H9 (cell line): ENCODE data around the gene TNIK. TPM values are rescaled to one million over a fixed set of nuclear protein-coding genes. Genes with fewer than 3 reads are reported as not detected.

Experiments
- DNase-seq: peaks from one replicate; pipeline ENCODE4 v3.0.0-alpha.2; 2017
- H2AFZ ChIP-seq: one replicate; pipeline ENCODE4 v1.6.1; 2013; ENCODE audit warnings: mild to moderate bottlenecking, low read length, control low read depth, moderate library complexity
- H2AK5ac ChIP-seq: 2 replicates; pipeline ENCODE4 v1.6.1; 2013; ENCODE audit warnings: low read length, control low read depth, mixed read lengths; ENCODE audit not compliant: insufficient read length
- H2BK120ac ChIP-seq: one replicate; pipeline ENCODE4 v1.6.1; 2013; ENCODE audit warnings: low read depth, mild to moderate bottlenecking, low read length, control low read depth, inconsistent platforms; ENCODE audit not compliant: poor library complexity, severe bottlenecking
- H2BK12ac ChIP-seq: 2 replicates; pipeline ENCODE4 v1.6.1; 2013; ENCODE audit warnings: low read length, control low read depth, mixed read lengths, low read depth; ENCODE audit not compliant: insufficient read length
- H2BK15ac ChIP-seq: 2 replicates; pipeline ENCODE4 v1.6.1; 2013; ENCODE audit warnings: low read depth, low read length, control low read depth
- H2BK20ac ChIP-seq: one replicate; pipeline ENCODE4 v1.6.1; 2013; ENCODE audit warnings: low read depth, mild to moderate bottlenecking, low read length, control low read depth, inconsistent platforms; ENCODE audit not compliant: poor library complexity, severe bottlenecking
- H2BK5ac ChIP-seq: 2 replicates; pipeline ENCODE4 v1.6.1; 2013; ENCODE audit warnings: low read length, control low read depth, mixed read lengths; ENCODE audit not compliant: insufficient read length
- H3K14ac ChIP-seq: 2 replicates; pipeline ENCODE4 v1.6.1; 2013; ENCODE audit warnings: low read length, control low read depth; ENCODE audit not compliant: insufficient read depth
- H3K18ac ChIP-seq: 2 replicates; pipeline ENCODE4 v1.6.1; 2013; ENCODE audit warnings: low read depth, mild to moderate bottlenecking, mixed read lengths, low read length, control low read depth; ENCODE audit not compliant: insufficient read length
- H3K23ac ChIP-seq: 2 replicates; pipeline ENCODE4 v1.6.1; 2013; ENCODE audit warnings: low read length, control low read depth, mixed read lengths, low read depth; ENCODE audit not compliant: insufficient read length
- H3K23me2 ChIP-seq: 2 replicates; pipeline ENCODE4 v1.6.1; 2013; ENCODE audit warnings: low read depth, mild to moderate bottlenecking, mixed read lengths, low read length, control low read depth; ENCODE audit not compliant: insufficient read length, poor library complexity, severe bottlenecking
- H3K27ac ChIP-seq: 2 replicates; pipeline ENCODE4 v1.5.1; 2013; ENCODE audit warnings: low read length, control low read depth, mixed read lengths, low read depth; ENCODE audit not compliant: insufficient read length
- H3K27me3 ChIP-seq: 2 replicates; pipeline ENCODE4 v1.6.1; 2013; ENCODE audit warnings: low read length, control low read depth, inconsistent platforms; ENCODE audit not compliant: insufficient read depth
- H3K4ac ChIP-seq: 2 replicates; pipeline ENCODE4 v1.6.1; 2013; ENCODE audit warnings: low read depth, mild to moderate bottlenecking, control low read depth, inconsistent platforms, low read length, moderate library complexity
- H3K4me1 ChIP-seq: 2 replicates; pipeline ENCODE4 v1.6.1; 2013; ENCODE audit warnings: low read length, control low read depth, inconsistent platforms; ENCODE audit not compliant: insufficient read depth
- H3K4me2 ChIP-seq: 2 replicates; pipeline ENCODE4 v1.6.1; 2013; ENCODE audit warnings: low read length, control low read depth, mixed read lengths; ENCODE audit not compliant: insufficient read length, insufficient read depth
- H3K56ac ChIP-seq: 2 replicates; pipeline ENCODE4 v1.6.1; 2013; ENCODE audit warnings: low read depth, mild to moderate bottlenecking, mixed read lengths, low read length, control low read depth; ENCODE audit not compliant: insufficient read length
- H3K79me1 ChIP-seq: 2 replicates; pipeline ENCODE4 v1.6.1; 2013; ENCODE audit warnings: low read depth, mild to moderate bottlenecking, moderate library complexity, low read length, control low read depth, inconsistent platforms; ENCODE audit not compliant: insufficient read depth, poor library complexity, severe bottlenecking
- H3K79me2 ChIP-seq: 2 replicates; pipeline ENCODE4 v1.6.1; 2013; ENCODE audit warnings: low read length, control low read depth, inconsistent platforms; ENCODE audit not compliant: insufficient read depth
- H3K9ac ChIP-seq: 2 replicates; pipeline ENCODE4 v1.6.1; 2013; ENCODE audit warnings: low read length, control low read depth, mixed read lengths; ENCODE audit not compliant: insufficient read length; ENCODE audit errors: extremely low read depth
- H3K9me3 ChIP-seq: one replicate; pipeline ENCODE4 v1.6.1; 2013; ENCODE audit warnings: low read depth, low read length, inconsistent platforms; ENCODE audit not compliant: control insufficient read depth
- H3T11ph ChIP-seq: one replicate; pipeline ENCODE4 v1.6.1; 2013; ENCODE audit warnings: mild to moderate bottlenecking, low read length, control low read depth, inconsistent platforms
- H4K20me1 ChIP-seq: one replicate; pipeline ENCODE4 v1.6.1; 2013; ENCODE audit not compliant: control insufficient read depth, insufficient read length, insufficient read depth
- H4K5ac ChIP-seq: 2 replicates; pipeline ENCODE4 v1.6.1; 2013; ENCODE audit warnings: low read depth, mild to moderate bottlenecking, mixed read lengths, low read length, control low read depth; ENCODE audit not compliant: insufficient read length
- H4K8ac ChIP-seq: replicated peaks from 2 replicates; pipeline ENCODE4 v1.6.1; 2013; ENCODE audit warnings: low read length, control low read depth, mixed read lengths, low read depth; ENCODE audit not compliant: insufficient read length
- H4K91ac ChIP-seq: 2 replicates; pipeline ENCODE4 v1.6.1; 2013; ENCODE audit warnings: low read depth, mild to moderate bottlenecking, moderate library complexity, mixed read lengths, low read length, control low read depth; ENCODE audit not compliant: insufficient read length
- H3K27ac Mint-ChIP-seq, 3 experiments: 2 replicates in 2 of 3; 3 replicates in 1 of 3; pipeline ENCODE4 v1.8.0; 2020 to 2021; ENCODE audit warnings: mixed read lengths in 3 of 3, mild to moderate bottlenecking in 1 of 3, moderate library complexity in 1 of 3
- H3K27me3 Mint-ChIP-seq: 2 replicates; pipeline ENCODE4 v1.8.0; 2021; ENCODE audit warnings: low read depth, mild to moderate bottlenecking, moderate library complexity, mixed read lengths
- H3K36me3 Mint-ChIP-seq, 3 experiments: 2 replicates in 2 of 3; 3 replicates in 1 of 3; pipeline ENCODE4 v1.8.0; 2020 to 2021; ENCODE audit warnings: low read depth in 3 of 3, mixed read lengths in 3 of 3; ENCODE audit not compliant: insufficient read depth in 1 of 3
- H3K4me1 Mint-ChIP-seq, 2 experiments: 2 replicates each; pipeline ENCODE4 v1.8.0; 2020; ENCODE audit warnings: mixed read lengths in 2 of 2
- H3K4me3 Mint-ChIP-seq, 2 experiments: 2 replicates in 1 of 2; 3 replicates in 1 of 2; pipeline ENCODE4 v1.8.0; 2020 to 2021; ENCODE audit warnings: mild to moderate bottlenecking in 2 of 2, mixed read lengths in 2 of 2, moderate library complexity in 1 of 2
- H3K9me3 Mint-ChIP-seq, 2 experiments: 2 replicates in 1 of 2; 3 replicates in 1 of 2; pipeline ENCODE4 v1.8.0; 2020; ENCODE audit warnings: mild to moderate bottlenecking in 2 of 2, mixed read lengths in 2 of 2, moderate library complexity in 1 of 2
- total RNA-seq: library from RNA; stranded (reverse); gene quantifications from 2 replicates; pipeline ENCODE4 v1.2.1, GENCODE V29; 2021
- TF ChIP-seq, protein P1 (sequence below): fragments of 200-600 bp; sonication (generic); conservative IDR thresholded peaks from 3 replicates; pipeline ENCODE4 v1.8.0; 2021; ENCODE audit warnings: antibody characterized with exemption, mild to moderate bottlenecking

TNIK gene
- total RNA-seq, 1 experiment from 2014 or later, result 15.9 TPM

GRCh38 chr3:171495413-171495812 lies 35.2 kb upstream of the TNIK start:
- no peak overlapping the region for H3K4me2 ChIP-seq
- no peak overlapping the region for H2AFZ ChIP-seq
- no peak overlapping the region for H3K18ac ChIP-seq
- no peak overlapping the region for H3K27ac ChIP-seq
- no peaks in the 10 kb centered on the region for H3K27me3 Mint-ChIP-seq
- H4K5ac ChIP-seq, result no peak overlapping the region
- H2AK5ac ChIP-seq, result no peak overlapping the region
- no peaks in the 10 kb centered on the region for H3K9me3 Mint-ChIP-seq
- H3K79me1 ChIP-seq, result no peaks in the 10 kb centered on the region
- no peaks in the 10 kb centered on the region for H3K9me3 ChIP-seq
- H3K36me3 Mint-ChIP-seq, result no peaks in the 10 kb centered on the region
- no peak overlapping the region for H3K14ac ChIP-seq
- H2BK15ac ChIP-seq, result no peak overlapping the region
- no peak overlapping the region for H3K56ac ChIP-seq
- no peak overlapping the region for H2BK120ac ChIP-seq
- no peak overlapping the region for H3K9ac ChIP-seq
- no peak overlapping the region for H2BK12ac ChIP-seq
- DNase-seq, result no peak
- TF ChIP-seq, protein P1, sequence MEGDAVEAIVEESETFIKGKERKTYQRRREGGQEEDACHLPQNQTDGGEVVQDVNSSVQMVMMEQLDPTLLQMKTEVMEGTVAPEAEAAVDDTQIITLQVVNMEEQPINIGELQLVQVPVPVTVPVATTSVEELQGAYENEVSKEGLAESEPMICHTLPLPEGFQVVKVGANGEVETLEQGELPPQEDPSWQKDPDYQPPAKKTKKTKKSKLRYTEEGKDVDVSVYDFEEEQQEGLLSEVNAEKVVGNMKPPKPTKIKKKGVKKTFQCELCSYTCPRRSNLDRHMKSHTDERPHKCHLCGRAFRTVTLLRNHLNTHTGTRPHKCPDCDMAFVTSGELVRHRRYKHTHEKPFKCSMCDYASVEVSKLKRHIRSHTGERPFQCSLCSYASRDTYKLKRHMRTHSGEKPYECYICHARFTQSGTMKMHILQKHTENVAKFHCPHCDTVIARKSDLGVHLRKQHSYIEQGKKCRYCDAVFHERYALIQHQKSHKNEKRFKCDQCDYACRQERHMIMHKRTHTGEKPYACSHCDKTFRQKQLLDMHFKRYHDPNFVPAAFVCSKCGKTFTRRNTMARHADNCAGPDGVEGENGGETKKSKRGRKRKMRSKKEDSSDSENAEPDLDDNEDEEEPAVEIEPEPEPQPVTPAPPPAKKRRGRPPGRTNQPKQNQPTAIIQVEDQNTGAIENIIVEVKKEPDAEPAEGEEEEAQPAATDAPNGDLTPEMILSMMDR, result no peak
- H4K20me1 ChIP-seq, result no peaks in the 10 kb centered on the region
- H4K8ac ChIP-seq, result no peak overlapping the region
- no peaks in the 10 kb centered on the region for H3K79me2 ChIP-seq
- no peaks in the 10 kb centered on the region for H3K23me2 ChIP-seq
- H3K4ac ChIP-seq, result no peak overlapping the region
- H3K4me1 Mint-ChIP-seq, result peaks cover 5% of the 10 kb centered on the region in 2 experiments
- no peak overlapping the region for H3K23ac ChIP-seq
- H2BK5ac ChIP-seq, result no peak overlapping the region
- no peak overlapping the region for H3K27ac Mint-ChIP-seq
- H3K4me3 Mint-ChIP-seq, result no peak overlapping the region
- no peaks in the 10 kb centered on the region for H3K27me3 ChIP-seq
- peaks cover 4% of the 10 kb centered on the region; the same call in 1 of the 2 replicates for H3K4me1 ChIP-seq
- no peak overlapping the region for H3T11ph ChIP-seq
- H2BK20ac ChIP-seq, result no peak overlapping the region
- no peak overlapping the region for H4K91ac ChIP-seq
